CD14-positive monocyte (primary cell): ENCODE results near the gene ZNF565. TPM values are rescaled to one million over a fixed set of nuclear protein-coding genes. Genes with fewer than 3 reads are reported as not detected.

Source experiments
- DNase-seq, 3 donors: peaks; one replicate each; pipeline ENCODE4 v3.0.0-alpha.2; 2011 to 2022
- H2AFZ ChIP-seq: 2 replicates; pipeline ENCODE4 v1.6.0; 2012; ENCODE audit warnings: mild to moderate bottlenecking, low read depth, low read length, inconsistent platforms; ENCODE audit not compliant: insufficient read depth, poor library complexity, severe bottlenecking
- H3K27ac ChIP-seq, 2 donors: 1 replicate in 1 of 2; 2 replicates in 1 of 2; pipeline ENCODE4 v1.5.1; 2012 to 2013; ENCODE audit warnings: low read length in 2 of 2, control low read depth in 1 of 2, inconsistent platforms in 1 of 2, low read depth in 1 of 2, mild to moderate bottlenecking in 1 of 2
- H3K27me3 ChIP-seq, 2 donors: one replicate each; pipeline versions ENCODE4 v1.6.0 to v1.6.1; 2011 to 2013; ENCODE audit warnings: low read length in 2 of 2; ENCODE audit not compliant: control insufficient read depth in 2 of 2, insufficient read depth in 2 of 2
- H3K36me3 ChIP-seq, 2 donors: replicated peaks in 1 of 2; 1 replicate in 1 of 2; 2 replicates in 1 of 2; pipeline versions ENCODE4 v1.5.1 to v1.6.1; 2012 to 2013; ENCODE audit warnings: low read length in 2 of 2, control low read depth in 1 of 2, inconsistent platforms in 1 of 2, mild to moderate bottlenecking in 1 of 2; ENCODE audit not compliant: insufficient read depth in 2 of 2, control insufficient read depth in 1 of 2
- H3K4me1 ChIP-seq, 2 donors: 1 replicate in 1 of 2; 2 replicates in 1 of 2; pipeline versions ENCODE4 v1.5.1 to v1.6.1; 2012 to 2013; ENCODE audit warnings: low read length in 2 of 2, control low read depth in 1 of 2, inconsistent platforms in 1 of 2, mild to moderate bottlenecking in 1 of 2, moderate library complexity in 1 of 2; ENCODE audit not compliant: insufficient read depth in 2 of 2, control insufficient read depth in 1 of 2
- H3K4me2 ChIP-seq: replicated peaks from 2 replicates; pipeline ENCODE3; 2012; ENCODE audit warnings: low read length, moderate library complexity, mild to moderate bottlenecking; ENCODE audit not compliant: poor library complexity, severe bottlenecking; ENCODE audit errors: extremely low read depth
- H3K4me3 ChIP-seq, 3 experiments: fragments of 200-600 bp in 1 of 3; sonication (generic) in 1 of 3; replicated peaks in 1 of 3; 1 replicate in 2 of 3; 2 replicates in 1 of 3; pipeline ENCODE4 v1.5.1; 2011 to 2013; ENCODE audit warnings: low read length in 3 of 3, mild to moderate bottlenecking in 3 of 3, control low read depth in 2 of 3, low read depth in 2 of 3, inconsistent platforms in 1 of 3, moderate library complexity in 1 of 3
- H3K79me2 ChIP-seq: 2 replicates; pipeline ENCODE4 v1.6.0; 2012; ENCODE audit warnings: mild to moderate bottlenecking, control low read depth, inconsistent platforms, low read length, moderate library complexity; ENCODE audit not compliant: insufficient read depth
- H3K9ac ChIP-seq: 2 replicates; pipeline ENCODE4 v1.6.0; 2017; ENCODE audit warnings: low read length, mild to moderate bottlenecking; ENCODE audit not compliant: insufficient read depth, poor library complexity, severe bottlenecking
- H3K9me3 ChIP-seq, 2 donors: replicated peaks in 1 of 2; 1 replicate in 1 of 2; 2 replicates in 1 of 2; pipeline versions ENCODE4 v1.5.1 to v1.6.1; 2012 to 2013; ENCODE audit warnings: low read length in 2 of 2, control low read depth in 1 of 2; ENCODE audit not compliant: control insufficient read depth in 1 of 2, insufficient read depth in 1 of 2
- H4K20me1 ChIP-seq: 2 replicates; pipeline ENCODE4 v1.6.0; 2012; ENCODE audit warnings: mild to moderate bottlenecking, low read length, control low read depth, moderate library complexity; ENCODE audit not compliant: insufficient read depth
- H3K27ac Mint-ChIP-seq, 7 donors: one replicate each; pipeline ENCODE4 v1.8.0; 2020; ENCODE audit warnings: mild to moderate bottlenecking in 7 of 7, mixed read lengths in 7 of 7, moderate library complexity in 6 of 7, inconsistent platforms in 2 of 7
- H3K27me3 Mint-ChIP-seq, 3 donors: one replicate each; pipeline ENCODE4 v1.8.0; 2021 to 2022; ENCODE audit warnings: low read depth in 3 of 3, mild to moderate bottlenecking in 3 of 3, mixed read lengths in 3 of 3, moderate library complexity in 3 of 3, inconsistent platforms in 1 of 3
- H3K36me3 Mint-ChIP-seq, 2 donors: one replicate each; pipeline ENCODE4 v1.8.0; 2020; ENCODE audit warnings: mixed read lengths in 2 of 2, inconsistent platforms in 1 of 2, mild to moderate bottlenecking in 1 of 2
- H3K4me1 Mint-ChIP-seq: one replicate; pipeline ENCODE4 v1.8.0; 2020; ENCODE audit warnings: mild to moderate bottlenecking, mixed read lengths
- H3K4me3 Mint-ChIP-seq, 2 donors: one replicate each; pipeline ENCODE4 v1.8.0; 2020; ENCODE audit warnings: mild to moderate bottlenecking in 2 of 2, mixed read lengths in 2 of 2, moderate library complexity in 1 of 2
- H3K9me3 Mint-ChIP-seq, 7 donors: one replicate each; pipeline ENCODE4 v1.8.0; 2020 to 2022; ENCODE audit warnings: mixed read lengths in 7 of 7, mild to moderate bottlenecking in 6 of 7, moderate library complexity in 6 of 7, inconsistent platforms in 2 of 7
- CTCF ChIP-seq: fragments of 200-600 bp; IDR thresholded peaks from one replicate; pipeline ENCODE4 v1.8.0; 2022; ENCODE audit warnings: antibody characterized with exemption, mild to moderate bottlenecking
- WGBS: methylation state at CpG from one replicate; pipeline ENCODE4 v1.1.5; 2013; ENCODE audit warnings: missing lambda C conversion rate; ENCODE audit not compliant: insufficient coverage; 5-methylcytosine and 5-hydroxymethylcytosine counted together
- intact Hi-C, 2 donors: fragments of 100-400 bp; cut with micrococcal nuclease; formaldehyde crosslinking; loops; one replicate each; pipeline versions ENCODE4 v1.15.0 to v1.15.1; 2023
- polyA plus RNA-seq, 3 donors: library from polyadenylated mRNA; depleted of rRNA in 1 of 3; unstranded in 2 of 3; stranded (reverse) in 1 of 3; fragments of 300-500 nt in 2 of 3; fragments of >200 nt in 1 of 3; fragmentation: Illumina TruSeq in 2 of 3; gene quantifications; 1 replicate in 2 of 3; 2 replicates in 1 of 3; pipeline ENCODE4 v1.2.3, GENCODE V29; 2012 to 2021

ZNF565 gene
- polyA plus RNA-seq, 3 donors = 1.5 to 3.5 (median 2.1) TPM

GRCh38 chr19:36258028-36258875, 43.8 kb upstream of the ZNF565 start:
- no peak overlapping the region for H3K9ac ChIP-seq
- no peaks in the 10 kb centered on the region for H4K20me1 ChIP-seq
- H2AFZ ChIP-seq = no peak overlapping the region
- H3K36me3 ChIP-seq = no peaks in the 10 kb centered on the region
- H3K79me2 ChIP-seq = no peaks in the 10 kb centered on the region
- Mint-ChIP-seq H3K4me1 (no peaks in the 10 kb centered on the region), H3K27me3 (peaks cover 2 to 7% (median 5%) of the 10 kb centered on the region in 3 donors), H3K4me3 (no peak overlapping the region), H3K27ac (no peak overlapping the region), H3K9me3 (peaks cover 0 to 63% (median 15%) of the 10 kb centered on the region in 7 donors), H3K36me3 (no peaks in the 10 kb centered on the region)
- 97% methylated on average over 17 of the region's 29 CpGs for WGBS
- peaks cover 67 to 71% of the 10 kb centered on the region in 2 donors for H3K9me3 ChIP-seq
- H3K4me2 ChIP-seq = no peak overlapping the region
- DNase-seq = no peak
- intact Hi-C loops = no loop called here
- TF ChIP-seq CTCF = no peak
- H3K27me3 ChIP-seq = no peaks in the 10 kb centered on the region
- no peak overlapping the region for H3K4me3 ChIP-seq
- no peaks in the 10 kb centered on the region for H3K4me1 ChIP-seq
- H3K27ac ChIP-seq = no peak overlapping the region

- no peak for TF ChIP-seq CTCF
- Histone ChIP-seq H3K27me3 (no peaks in the 10 kb centered on the region), H3K27ac (no peak overlapping the region), H4K20me1 (no peaks in the 10 kb centered on the region), H3K4me1 (no peaks in the 10 kb centered on the region), H2AFZ (no peak overlapping the region), H3K9me3 (peaks cover 68 to 72% of the 10 kb centered on the region in 2 donors), H3K4me3 (no peak overlapping the region), H3K79me2 (no peaks in the 10 kb centered on the region), H3K9ac (no peak overlapping the region), H3K4me2 (no peak overlapping the region), H3K36me3 (no peaks in the 10 kb centered on the region)
- WGBS = 13% methylated on average over 35 of the region's 37 CpGs
- DNase-seq = no peak
- no peaks in the 10 kb centered on the region for H3K36me3 Mint-ChIP-seq
- intact Hi-C loops = no loop called here
- H3K27me3 Mint-ChIP-seq = peaks cover 2 to 7% (median 5%) of the 10 kb centered on the region in 3 donors
- H3K9me3 Mint-ChIP-seq = peaks cover under 1 to 58% (median 14%) of the 10 kb centered on the region in 7 donors
- no peak overlapping the region for H3K27ac Mint-ChIP-seq
- no peaks in the 10 kb centered on the region for H3K4me1 Mint-ChIP-seq
- no peak overlapping the region for H3K4me3 Mint-ChIP-seq
Measured at GRCh38 chr19:36257520-36257876, 43.0 kb upstream of the ZNF565 start.
